Suprapubic skin (tissue), 3 donors: ENCODE results near the gene CYSRT1.

Experiments
- POLR2AphosphoS5 ChIP-seq, 3 donors: sonication (generic); formaldehyde crosslinking; IDR thresholded peaks; one replicate each; pipeline ENCODE4 v1.6.1; 2017; ENCODE audit warnings: antibody characterized with exemption in 3 of 3
- TF ChIP-seq, protein P1 (sequence below), 2 donors: fragments of 200-600 bp in 1 of 2; fragments of 450-650 bp in 1 of 2; sonication (generic) in 1 of 2; IDR thresholded peaks; one replicate each; pipeline ENCODE4 v1.5.1; 2016 to 2019; ENCODE audit warnings: antibody characterized with exemption in 2 of 2, mild to moderate bottlenecking in 1 of 2, moderate library complexity in 1 of 2

DNA sequence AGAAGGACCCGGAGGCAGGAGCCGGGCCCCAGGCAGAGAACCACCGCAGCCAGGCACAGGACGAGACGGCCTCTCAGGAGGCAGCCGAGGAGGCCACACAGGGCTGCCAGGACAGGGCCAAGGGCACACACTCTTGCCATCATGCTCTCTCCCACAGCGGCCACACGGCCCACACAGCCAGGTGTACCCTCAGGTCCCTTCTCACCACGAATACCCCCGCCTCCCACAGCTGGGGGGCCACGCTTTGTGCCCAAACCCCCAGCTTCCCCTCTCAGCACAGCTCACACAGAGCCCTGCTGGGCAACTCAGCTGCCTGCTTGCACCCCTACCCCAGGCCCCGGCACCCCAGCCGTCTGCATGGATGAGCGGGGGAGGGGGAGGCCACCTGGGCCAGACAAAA lies 31.2 kb upstream of the CYSRT1 start:
- TF ChIP-seq, protein P1, sequence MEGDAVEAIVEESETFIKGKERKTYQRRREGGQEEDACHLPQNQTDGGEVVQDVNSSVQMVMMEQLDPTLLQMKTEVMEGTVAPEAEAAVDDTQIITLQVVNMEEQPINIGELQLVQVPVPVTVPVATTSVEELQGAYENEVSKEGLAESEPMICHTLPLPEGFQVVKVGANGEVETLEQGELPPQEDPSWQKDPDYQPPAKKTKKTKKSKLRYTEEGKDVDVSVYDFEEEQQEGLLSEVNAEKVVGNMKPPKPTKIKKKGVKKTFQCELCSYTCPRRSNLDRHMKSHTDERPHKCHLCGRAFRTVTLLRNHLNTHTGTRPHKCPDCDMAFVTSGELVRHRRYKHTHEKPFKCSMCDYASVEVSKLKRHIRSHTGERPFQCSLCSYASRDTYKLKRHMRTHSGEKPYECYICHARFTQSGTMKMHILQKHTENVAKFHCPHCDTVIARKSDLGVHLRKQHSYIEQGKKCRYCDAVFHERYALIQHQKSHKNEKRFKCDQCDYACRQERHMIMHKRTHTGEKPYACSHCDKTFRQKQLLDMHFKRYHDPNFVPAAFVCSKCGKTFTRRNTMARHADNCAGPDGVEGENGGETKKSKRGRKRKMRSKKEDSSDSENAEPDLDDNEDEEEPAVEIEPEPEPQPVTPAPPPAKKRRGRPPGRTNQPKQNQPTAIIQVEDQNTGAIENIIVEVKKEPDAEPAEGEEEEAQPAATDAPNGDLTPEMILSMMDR (IDR thresholded peaks at IDR 0.05), result no peak
- no peak for TF ChIP-seq POLR2AphosphoS5 (IDR thresholded peaks at IDR 0.05)
